Fibroblast of pulmonary artery (primary cell): ENCODE measurements around the gene WNT3A.
A peak's percentile ranks its signal among the peaks of the same experiment; 100 is the strongest.

Source experiments
- DNase-seq: peaks from one replicate; pipeline ENCODE4 v3.0.0-alpha.2; 2010; ENCODE audit warnings: low read depth
- H3K4me3 ChIP-seq: replicated peaks from 2 replicates; pipeline ENCODE4 v1.5.1; 2011; ENCODE audit warnings: low read depth, mild to moderate bottlenecking, control low read depth, low read length, moderate library complexity
- TF ChIP-seq, protein P1 (sequence below): IDR thresholded peaks from 2 replicates; pipeline ENCODE4 v1.5.1; 2011; ENCODE audit warnings: mild to moderate bottlenecking, control low read depth, low read length, inconsistent platforms; ENCODE audit errors: missing control alignments

Gene WNT3A

DNA sequence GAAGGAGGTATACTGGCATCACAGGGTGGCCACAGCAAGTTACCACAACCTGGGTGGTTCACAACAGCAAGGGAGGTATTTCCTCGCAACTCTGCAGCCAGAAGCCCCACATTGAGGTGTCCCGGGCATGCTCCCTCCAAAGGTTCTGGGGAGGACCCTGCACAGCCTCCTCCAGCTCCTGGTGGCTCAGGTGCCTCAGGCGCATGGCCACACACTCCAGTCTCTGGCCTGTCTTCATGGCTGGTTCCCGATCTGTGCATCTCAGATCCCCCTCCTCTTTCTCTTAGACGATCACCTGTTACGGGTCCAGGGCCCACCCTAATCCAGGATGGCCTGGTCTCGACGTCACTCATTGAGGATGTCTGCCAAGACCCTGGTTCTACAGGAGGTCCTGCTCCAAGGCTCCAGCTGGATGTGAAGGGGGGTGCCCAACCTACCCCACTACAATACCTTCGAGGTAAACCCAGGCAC, 69.0 kb downstream of the WNT3A start:
- DNase-seq = no peak
- TF ChIP-seq, protein P1, sequence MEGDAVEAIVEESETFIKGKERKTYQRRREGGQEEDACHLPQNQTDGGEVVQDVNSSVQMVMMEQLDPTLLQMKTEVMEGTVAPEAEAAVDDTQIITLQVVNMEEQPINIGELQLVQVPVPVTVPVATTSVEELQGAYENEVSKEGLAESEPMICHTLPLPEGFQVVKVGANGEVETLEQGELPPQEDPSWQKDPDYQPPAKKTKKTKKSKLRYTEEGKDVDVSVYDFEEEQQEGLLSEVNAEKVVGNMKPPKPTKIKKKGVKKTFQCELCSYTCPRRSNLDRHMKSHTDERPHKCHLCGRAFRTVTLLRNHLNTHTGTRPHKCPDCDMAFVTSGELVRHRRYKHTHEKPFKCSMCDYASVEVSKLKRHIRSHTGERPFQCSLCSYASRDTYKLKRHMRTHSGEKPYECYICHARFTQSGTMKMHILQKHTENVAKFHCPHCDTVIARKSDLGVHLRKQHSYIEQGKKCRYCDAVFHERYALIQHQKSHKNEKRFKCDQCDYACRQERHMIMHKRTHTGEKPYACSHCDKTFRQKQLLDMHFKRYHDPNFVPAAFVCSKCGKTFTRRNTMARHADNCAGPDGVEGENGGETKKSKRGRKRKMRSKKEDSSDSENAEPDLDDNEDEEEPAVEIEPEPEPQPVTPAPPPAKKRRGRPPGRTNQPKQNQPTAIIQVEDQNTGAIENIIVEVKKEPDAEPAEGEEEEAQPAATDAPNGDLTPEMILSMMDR = no peak
- no peak overlapping the region for H3K4me3 ChIP-seq

GRCh38 chr1:228076796-228077430, 70.1 kb downstream of the WNT3A start:
- no peak overlapping the region for H3K4me3 ChIP-seq
- TF ChIP-seq, protein P1 = no peak
- DNase-seq = no peak

GRCh38 chr1:228077565-228078330, 71.0 kb downstream of the WNT3A start:
- TF ChIP-seq, protein P1 = no peak
- DNase-seq = no peak

DNA sequence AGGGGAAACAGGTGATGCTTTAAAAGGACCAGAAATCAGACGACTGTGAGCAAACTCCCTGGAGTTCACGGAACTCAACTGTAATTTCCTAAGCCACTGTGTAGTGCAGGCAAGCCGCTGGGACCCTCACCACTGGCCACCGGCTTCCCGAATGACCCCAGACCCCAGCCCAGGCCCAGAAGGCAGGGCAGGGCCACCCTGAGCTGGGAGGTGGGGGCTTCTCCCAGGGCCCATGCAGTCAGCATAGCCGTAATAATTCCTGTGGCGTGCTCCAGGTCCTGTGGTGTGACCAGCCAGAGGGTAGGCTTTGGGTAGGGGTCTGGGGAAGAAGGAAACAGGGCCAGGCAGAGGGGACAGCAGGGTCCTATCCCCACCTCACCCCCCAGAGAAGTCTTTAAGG, 72.2 kb downstream of the WNT3A start:
- no peak for DNase-seq
- H3K4me3 ChIP-seq = no peak overlapping the region
- TF ChIP-seq, protein P1 = no peak

More at GRCh38 chr1:228077565-228078330, 71.0 kb downstream of the WNT3A start:
- no peak overlapping the region for H3K4me3 ChIP-seq

- DNase-seq = no peak
- TF ChIP-seq, protein P1 = no peak
Observed at GRCh38 chr1:228079601-228080263, 72.9 kb downstream of the WNT3A start.

GRCh38 chr1:228081144-228081543, 74.3 kb downstream of the WNT3A start:
- DNase-seq = no peak
- H3K4me3 ChIP-seq = peak overlapping the region; percentile 98
- TF ChIP-seq, protein P1 = no peak

More at GRCh38 chr1:228079601-228080263, 72.9 kb downstream of the WNT3A start:
- H3K4me3 ChIP-seq = no peak overlapping the region
